ENCODE measurements around the gene SDHB.

DNA sequence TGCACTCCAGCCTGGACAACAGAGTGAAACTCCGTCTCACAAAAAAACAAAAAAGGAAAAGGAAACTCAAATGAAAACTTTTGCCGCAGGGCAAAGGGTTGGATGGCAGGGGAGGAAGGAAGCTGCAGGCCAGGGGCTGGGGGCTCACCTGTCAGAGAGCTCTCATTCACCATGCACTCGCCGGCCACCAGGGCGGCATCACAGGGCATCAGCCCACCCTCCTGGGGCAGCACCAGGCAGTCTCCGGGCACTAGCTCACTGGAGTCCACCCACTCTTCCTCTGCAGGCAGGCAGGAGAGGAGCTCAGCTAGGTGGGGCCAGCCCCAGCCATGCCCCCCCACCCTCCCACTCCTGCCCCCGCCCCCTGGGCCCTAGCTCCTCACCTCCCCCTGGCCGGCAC is 54.0 kb downstream of the SDHB start:
- TF ChIP-seq, protein P1, sequence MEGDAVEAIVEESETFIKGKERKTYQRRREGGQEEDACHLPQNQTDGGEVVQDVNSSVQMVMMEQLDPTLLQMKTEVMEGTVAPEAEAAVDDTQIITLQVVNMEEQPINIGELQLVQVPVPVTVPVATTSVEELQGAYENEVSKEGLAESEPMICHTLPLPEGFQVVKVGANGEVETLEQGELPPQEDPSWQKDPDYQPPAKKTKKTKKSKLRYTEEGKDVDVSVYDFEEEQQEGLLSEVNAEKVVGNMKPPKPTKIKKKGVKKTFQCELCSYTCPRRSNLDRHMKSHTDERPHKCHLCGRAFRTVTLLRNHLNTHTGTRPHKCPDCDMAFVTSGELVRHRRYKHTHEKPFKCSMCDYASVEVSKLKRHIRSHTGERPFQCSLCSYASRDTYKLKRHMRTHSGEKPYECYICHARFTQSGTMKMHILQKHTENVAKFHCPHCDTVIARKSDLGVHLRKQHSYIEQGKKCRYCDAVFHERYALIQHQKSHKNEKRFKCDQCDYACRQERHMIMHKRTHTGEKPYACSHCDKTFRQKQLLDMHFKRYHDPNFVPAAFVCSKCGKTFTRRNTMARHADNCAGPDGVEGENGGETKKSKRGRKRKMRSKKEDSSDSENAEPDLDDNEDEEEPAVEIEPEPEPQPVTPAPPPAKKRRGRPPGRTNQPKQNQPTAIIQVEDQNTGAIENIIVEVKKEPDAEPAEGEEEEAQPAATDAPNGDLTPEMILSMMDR (IDR thresholded peaks at IDR 0.05; ENCODE audit: insufficient read depth, low read length), result no peak
- TF ChIP-seq, protein P2, sequence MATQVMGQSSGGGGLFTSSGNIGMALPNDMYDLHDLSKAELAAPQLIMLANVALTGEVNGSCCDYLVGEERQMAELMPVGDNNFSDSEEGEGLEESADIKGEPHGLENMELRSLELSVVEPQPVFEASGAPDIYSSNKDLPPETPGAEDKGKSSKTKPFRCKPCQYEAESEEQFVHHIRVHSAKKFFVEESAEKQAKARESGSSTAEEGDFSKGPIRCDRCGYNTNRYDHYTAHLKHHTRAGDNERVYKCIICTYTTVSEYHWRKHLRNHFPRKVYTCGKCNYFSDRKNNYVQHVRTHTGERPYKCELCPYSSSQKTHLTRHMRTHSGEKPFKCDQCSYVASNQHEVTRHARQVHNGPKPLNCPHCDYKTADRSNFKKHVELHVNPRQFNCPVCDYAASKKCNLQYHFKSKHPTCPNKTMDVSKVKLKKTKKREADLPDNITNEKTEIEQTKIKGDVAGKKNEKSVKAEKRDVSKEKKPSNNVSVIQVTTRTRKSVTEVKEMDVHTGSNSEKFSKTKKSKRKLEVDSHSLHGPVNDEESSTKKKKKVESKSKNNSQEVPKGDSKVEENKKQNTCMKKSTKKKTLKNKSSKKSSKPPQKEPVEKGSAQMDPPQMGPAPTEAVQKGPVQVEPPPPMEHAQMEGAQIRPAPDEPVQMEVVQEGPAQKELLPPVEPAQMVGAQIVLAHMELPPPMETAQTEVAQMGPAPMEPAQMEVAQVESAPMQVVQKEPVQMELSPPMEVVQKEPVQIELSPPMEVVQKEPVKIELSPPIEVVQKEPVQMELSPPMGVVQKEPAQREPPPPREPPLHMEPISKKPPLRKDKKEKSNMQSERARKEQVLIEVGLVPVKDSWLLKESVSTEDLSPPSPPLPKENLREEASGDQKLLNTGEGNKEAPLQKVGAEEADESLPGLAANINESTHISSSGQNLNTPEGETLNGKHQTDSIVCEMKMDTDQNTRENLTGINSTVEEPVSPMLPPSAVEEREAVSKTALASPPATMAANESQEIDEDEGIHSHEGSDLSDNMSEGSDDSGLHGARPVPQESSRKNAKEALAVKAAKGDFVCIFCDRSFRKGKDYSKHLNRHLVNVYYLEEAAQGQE (IDR thresholded peaks at IDR 0.05; ENCODE audit: insufficient replicate concordance, low read depth), result no peak
- TF ChIP-seq GABPA (IDR thresholded peaks at IDR 0.05; ENCODE audit: low read depth) (no peak), POLR2AphosphoS5 (IDR thresholded peaks at IDR 0.05; ENCODE audit: low read depth) (no peak)

Measured in HL-60 (cell line).